ENCODE data around the gene PARD6B. TPM values are rescaled to one million over a fixed set of nuclear protein-coding genes. Genes with fewer than 3 reads are reported as not detected.

PARD6B gene
- total RNA-seq: 1 to 10 TPM; 1.6 to 2.2 (median 1.9) TPM

DNA sequence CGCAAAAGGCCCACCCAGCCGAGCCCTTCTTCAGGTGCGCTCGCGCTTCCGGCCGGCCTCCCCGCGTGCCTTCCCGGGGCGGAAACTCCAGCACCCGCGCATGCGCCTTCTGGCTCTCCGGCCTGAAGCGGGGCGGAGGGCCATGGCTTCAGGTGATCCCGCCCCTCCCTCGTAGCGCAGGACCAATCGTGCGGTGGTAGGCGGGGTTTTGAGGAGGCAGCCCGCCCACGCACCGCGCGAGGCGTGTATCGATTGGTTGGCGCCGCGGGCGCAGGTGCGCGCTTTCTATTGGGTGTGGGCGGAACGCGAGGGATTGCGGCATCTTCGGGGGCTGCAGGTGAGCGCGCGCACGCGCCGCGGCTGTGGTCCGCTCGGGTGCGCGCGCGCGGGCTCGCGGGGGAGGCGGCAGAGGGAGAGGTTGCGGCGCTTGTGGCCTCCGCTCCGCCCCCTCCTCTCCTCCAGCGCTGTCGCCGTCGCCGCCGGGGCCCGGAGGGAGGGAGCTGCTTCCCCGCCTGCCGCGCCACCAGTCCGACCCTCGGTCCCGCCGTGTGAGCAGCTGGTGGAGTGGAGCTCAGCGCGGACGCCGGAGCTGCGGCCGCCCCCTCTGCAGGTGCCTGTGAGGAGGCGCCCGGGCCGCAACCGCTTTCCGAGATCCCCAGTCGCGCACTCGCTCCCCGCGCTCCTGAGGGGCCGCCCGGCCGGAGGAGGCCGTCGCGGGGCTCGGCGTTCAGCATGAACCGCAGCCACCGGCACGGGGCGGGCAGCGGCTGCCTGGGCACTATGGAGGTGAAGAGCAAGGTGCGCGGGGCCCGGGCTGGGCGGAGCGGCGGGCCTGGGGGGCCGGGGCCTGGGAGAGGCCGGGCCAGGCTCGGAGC is at the start of gene PARD6B:
Gene PARD6B, plus strand, starts transcription at position 526 of the 875 bp plus-strand sequence. Its CDS starts 207 bp downstream, at position 733.
- TF ChIP-seq CTCF (IDR thresholded peaks at IDR 0.05; ENCODE audit: low read depth): peak; percentile 52

DNA sequence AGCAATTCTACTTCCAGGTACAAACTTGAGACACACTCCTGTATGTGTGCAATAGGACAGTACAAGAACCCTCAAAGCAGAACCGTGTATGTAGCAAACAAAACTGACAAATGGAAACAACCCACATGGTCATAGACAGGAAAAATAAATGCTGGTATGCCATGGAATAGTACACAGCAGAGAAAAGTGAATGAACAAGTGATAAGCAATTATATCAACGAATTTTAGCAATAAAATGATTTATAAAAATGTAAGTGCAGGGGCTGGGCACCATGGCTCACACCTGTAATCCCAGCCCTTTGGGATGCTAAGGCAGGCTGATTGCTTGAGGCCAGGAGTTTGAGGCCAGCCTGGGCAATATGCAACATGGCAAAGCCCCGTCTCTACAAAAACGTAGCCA is 49.3 kb upstream of the PARD6B start:
- TF ChIP-seq CTCF (IDR thresholded peaks at IDR 0.05; ENCODE audit: low read depth): no peak

GRCh38 chr20:50682947-50683530 is 48.3 kb upstream of the PARD6B start:
- TF ChIP-seq CTCF (IDR thresholded peaks at IDR 0.05; ENCODE audit: low read depth): peak; percentile 32

GRCh38 chr20:50683570-50683969 is 47.8 kb upstream of the PARD6B start:
- TF ChIP-seq CTCF (IDR thresholded peaks at IDR 0.05; ENCODE audit: low read depth): no peak

DNA sequence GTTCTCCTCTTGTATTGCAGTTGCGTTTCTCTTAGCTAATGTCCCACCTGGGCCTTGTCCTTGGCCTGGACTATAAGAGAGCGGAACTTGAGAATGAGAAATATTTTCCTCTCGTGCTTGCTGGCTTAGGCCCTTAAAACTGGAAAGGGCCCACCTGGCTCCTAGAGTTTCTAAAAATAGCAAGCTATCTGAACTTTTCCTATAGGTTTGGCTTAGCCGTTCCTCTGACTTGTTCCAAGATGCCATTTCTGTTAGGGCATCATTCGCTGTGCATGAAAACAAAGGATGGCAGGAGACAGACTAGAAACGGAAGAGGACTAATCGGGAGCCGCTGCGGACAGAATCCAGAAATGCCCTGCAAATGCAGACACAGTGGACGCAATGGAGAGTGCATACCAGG is 44.6 kb upstream of the PARD6B start:
- TF ChIP-seq CTCF (IDR thresholded peaks at IDR 0.05; ENCODE audit: low read depth): no peak

DNA sequence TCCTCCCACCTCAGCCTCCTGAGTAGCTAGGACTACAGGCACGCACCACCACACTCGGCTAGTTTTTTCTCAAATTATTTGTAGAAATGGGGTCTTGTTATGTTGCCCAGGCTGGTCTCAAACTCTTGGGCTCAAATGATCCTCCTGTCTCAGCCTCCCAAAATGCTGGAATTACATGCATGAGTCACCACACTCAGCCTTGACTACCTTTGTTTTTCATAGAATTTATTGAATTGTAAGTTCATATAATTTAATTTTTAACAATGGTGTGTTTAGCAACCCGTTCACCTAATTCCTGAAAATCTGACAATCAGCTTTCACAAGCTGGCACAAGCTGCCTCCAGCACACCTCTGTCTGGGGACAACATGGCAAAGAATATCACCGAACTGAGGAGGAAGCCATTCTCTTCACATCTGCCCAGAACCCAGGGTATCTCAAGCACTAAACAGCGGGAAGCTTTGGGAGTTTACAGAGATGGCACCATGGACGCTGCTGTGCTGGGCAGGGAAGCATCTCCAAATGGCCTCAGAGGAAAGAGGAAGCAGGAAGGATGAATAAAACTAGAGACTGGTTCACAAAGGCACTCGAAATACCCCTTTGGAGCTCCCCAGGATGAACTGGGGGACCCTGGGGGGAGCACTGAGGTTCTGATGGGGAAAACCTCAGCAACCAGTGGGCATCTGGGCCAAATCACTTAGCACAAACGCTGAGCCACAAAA is 43.0 kb upstream of the PARD6B start:
- no peak for TF ChIP-seq CTCF (IDR thresholded peaks at IDR 0.05; ENCODE audit: low read depth)

Data from subcutaneous adipose tissue (tissue), 4 donors.